Stimulated activated CD8-positive, alpha-beta memory T cell treated with anti-CD3 and anti-CD28 coated beads, Interleukin-15, amount 100 ng/mL, for 4 hours (primary cell): ENCODE data around the gene IDUA.
"Not testable (repeated sequence)": the region's sequence is repeated elsewhere in the genome, so short reads cannot be mapped to it uniquely, and the experiment has no call there.

Experiments
- DNase-seq, 2 donors: peaks; one replicate each; pipeline ENCODE4 v3.0.0-alpha.2; 2020; ENCODE audit warnings: low read depth in 2 of 2

The IDUA gene

DNA sequence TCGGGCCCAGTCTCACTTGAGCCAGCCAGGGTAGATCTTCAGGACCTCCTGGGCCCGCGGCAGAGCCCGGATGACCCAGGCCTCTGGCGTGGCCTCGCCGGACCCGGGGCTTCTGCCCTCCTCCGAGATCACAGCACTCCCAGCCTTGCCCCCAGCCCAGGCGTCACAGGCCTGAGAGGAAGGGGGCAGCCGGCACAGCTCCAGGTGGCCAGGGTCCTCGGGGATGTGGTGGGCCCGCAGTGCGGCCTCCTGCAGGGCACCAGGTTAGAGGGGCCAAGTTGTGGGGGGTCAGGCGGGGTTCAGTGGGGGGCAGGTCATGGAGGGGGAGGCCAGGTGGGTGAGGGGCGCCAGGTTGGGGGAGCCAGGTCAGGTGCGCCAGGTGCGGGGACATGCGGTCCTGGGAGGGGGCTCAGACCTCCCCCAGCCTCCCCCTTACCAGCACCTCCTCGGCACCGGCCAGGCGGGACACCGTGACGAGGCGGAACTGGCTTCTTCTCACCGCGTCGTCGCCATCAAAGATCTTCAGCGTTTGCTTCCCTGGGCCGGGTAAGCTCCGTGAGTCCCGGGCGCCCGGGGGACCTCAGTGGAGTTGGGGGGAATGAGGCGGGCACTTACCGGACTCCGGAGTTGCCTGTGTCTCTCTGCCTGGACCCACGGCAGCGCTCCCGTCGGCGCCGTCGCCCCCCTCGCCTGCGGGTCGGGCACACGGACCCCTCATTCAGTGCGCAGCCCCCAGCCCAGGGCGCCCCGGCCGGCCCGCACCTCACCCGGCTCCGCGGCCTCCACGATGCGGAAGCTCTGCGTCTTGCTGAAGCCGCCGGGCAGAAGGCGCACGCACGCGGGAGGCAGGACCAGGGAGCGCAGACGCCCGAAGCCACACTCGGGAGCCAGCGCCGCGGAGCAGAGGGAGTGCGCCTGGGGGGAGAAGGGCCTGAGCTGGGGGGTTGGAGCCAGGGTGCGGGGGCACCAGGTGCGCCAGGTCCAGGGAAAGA, 19.4 kb upstream of the IDUA start:
- DNase-seq, result no peak

DNA sequence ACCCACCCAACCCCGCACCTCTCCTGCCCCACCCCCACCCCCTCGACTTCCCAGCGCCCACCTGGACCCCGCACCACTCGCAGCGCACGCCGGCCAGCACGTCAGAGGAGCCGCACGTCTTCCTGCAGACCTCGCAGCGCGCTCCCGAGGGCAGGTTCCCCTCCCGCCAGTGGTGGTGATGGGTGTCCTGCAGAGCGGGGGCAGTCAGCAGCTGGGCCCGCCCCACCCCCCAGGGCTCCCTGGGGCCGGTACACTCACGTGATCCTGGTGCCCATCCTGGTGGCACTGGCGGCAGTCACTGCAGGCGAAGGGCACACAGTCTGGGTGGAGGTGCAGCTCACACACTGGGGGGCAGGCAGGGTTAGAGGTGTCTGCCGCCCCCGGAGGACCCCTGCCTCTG, 18.6 kb upstream of the IDUA start:
- DNase-seq, result no peak

GRCh38 chr4:968621-969394, 18.0 kb upstream of the IDUA start:
- DNase-seq, result no peak

- DNase-seq, result peak; percentile 10 to 29
These were observed 16.6 kb upstream of the IDUA start for GRCh38 chr4:970046-970745.

- no peak for DNase-seq
These were observed 15.9 kb upstream of the IDUA start for GRCh38 chr4:970854-971520.

DNA sequence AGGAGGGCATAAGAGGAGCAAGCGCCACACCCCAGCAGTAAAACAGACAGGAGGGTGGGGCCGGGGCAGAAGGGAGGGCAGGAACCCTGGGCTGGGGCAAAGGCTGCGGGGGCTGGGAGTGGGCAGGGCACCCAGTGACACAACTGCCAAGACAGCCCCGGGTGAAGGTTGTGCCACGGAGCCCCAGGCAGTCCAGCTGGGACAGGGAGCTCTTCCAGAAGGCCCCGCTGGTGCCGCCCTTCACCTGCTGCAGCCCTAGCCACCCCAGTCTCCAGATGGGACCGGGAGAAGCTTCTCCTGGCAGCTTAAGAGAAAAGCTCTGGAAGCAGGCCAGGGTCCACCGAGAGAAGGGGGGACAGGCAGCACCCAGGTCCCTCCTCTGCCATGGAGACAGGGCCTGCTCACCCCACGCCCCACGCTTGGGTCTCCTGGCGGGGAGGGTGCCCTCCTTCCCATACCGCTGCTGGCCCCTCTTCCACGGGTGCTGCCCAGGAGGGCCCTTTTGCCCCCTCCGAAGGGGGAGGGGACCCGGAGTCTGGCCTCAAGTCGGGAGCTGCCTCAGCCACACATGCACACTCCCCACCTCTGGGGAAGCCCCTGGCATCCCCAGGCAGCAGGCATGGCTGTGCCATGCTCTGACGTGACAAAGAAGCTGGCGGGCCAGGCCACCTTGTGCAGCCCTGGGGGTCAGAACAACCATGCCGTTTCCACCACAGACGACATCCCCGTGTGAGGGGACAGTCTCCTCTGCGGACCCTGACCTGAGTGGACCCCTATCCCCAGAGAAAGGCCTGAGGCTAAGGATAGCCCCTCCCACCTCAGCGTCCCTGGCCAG, 15.0 kb upstream of the IDUA start:
- no peak for DNase-seq

DNA sequence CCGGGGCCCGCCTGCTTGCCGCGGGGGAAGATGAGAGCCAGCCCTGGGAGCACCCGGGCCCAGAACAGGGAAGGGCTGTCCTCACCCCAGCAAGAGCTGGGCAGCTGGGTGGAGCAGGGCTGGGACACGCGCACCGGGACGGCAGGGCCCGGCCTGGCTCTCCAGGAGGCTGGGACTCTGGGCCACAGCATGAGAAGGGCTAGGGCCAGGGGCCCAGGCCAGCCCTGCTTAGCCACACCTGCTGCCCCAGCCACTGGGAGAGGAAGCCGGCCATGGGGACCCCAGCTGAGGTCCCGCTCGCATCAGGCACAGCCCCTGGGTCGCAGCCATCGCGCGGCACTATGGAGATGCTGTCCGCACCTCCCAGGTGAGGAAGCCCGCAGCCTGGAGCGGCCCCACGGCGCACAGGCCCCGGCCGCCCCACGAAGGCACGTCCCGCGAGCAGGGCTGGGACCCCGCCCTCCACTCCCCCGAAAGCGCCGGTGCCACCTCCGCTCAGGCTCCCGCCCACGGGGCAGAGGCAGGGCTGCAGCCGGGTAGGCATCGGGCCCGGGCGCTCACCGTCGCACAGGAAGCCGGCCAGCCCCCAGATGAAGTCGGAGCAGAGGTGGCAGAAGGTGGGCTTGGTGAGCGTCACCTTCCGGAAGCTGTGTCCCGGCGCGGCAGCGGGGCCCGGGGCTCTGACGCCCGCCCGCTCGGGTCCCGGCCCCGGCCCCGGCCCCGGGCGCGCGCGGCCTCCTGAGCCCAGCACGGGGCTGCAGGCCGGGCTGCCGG, 14.0 kb upstream of the IDUA start:
- peak; percentile 63 to 64 for DNase-seq

DNA sequence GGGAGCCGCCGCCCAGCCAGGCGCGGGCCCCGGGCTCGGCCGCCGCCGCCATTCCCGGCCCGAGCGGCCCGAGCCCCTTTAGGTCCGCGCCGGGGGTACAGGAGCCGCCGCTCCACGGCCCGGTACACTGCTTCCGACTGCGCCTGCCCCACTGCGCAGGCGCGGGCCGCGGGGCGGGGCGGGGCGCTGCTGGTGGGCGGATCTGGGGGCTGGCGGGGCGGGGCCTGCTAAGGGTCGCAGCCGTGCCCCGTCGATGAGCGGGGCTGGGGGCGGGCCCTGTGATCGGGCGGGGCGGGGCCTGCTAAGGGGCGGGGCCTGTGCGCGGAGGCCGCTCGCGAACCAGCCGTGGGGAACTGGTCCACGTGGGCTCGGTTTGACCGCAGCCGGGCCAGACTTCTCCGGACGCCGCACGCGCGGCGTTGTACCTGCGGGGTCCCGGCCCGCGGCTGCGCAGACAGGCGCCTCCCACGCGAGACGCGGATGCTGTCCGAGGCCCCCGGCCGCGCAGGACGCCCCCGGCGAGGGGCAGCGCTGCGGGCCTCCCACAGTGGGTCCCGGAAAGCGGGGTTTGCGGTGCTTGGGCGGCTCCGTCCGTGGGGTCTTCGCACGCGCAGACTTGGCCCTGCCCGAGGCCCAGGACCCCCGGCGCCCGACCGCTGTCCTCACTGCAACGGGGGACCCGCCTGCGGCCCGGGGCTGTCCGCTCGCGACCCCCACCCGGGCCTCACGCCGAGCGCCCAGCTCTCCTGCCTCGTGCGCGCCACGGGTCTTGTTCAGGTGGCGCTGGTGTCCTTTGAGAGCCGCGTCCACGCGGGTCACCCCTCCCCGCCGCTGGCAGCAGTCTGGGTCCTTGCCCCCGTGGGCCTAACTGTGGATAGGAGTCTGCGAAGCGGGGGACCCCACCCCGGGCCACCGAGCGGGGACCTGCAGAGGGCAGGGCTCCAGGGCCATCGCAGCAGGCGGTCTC, 13.1 kb upstream of the IDUA start, which contains the start of gene DGKQ:
DGKQ (minus strand) TSS at position 139 of the 967 bp plus-strand sequence; CDS start at position 52, 87 bp downstream.
- peak; percentile 71 to 88 for DNase-seq

DNA sequence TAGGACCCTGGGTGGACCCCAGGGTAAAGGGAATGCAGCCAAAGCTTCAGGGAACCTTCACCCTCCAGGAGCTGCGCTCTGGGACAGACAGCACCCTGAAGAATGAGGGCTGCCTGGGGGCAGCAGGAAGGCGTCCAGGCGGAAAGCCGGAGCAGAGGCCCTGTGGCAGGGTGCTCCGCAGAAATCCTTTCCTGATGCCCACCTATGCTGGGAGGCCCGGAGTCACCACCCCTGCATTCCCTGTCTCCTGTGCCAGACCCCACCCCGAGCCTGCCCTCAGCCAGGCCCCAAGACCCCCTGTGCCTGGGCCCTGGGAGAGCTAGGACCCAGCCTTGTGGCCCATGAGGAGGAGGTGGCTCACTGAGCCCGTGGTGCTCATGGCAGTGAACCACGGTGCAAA, 12.2 kb upstream of the IDUA start:
- no peak for DNase-seq

GRCh38 chr4:976016-976415, 10.8 kb upstream of the IDUA start:
- not testable (repeated sequence) for DNase-seq

GRCh38 chr4:978957-979701, 7.7 kb upstream of the IDUA start:
- no peak for DNase-seq

DNA sequence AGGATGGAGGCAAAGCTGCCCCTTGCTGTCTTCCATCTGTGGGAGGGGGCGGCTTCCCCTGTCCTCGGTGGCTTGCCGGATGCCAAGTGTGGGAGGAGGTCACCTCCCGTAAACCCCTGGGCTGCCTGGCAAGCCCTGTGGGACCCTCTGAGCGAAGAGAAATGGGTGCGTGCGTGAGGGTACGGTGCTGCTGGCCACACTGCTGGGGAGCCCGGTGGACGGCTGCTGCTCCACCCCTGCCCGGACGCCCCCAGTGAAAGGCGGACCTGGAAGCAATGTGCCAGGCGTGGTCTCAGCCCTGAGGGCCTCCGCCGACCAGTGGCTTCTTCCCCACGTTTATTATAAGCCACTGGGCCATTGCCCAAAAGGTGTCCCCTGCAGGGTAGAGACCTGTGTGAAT, 4.6 kb upstream of the IDUA start:
- no peak for DNase-seq

- no peak for DNase-seq
These were observed 4.0 kb upstream of the IDUA start for GRCh38 chr4:982814-983213.

DNA sequence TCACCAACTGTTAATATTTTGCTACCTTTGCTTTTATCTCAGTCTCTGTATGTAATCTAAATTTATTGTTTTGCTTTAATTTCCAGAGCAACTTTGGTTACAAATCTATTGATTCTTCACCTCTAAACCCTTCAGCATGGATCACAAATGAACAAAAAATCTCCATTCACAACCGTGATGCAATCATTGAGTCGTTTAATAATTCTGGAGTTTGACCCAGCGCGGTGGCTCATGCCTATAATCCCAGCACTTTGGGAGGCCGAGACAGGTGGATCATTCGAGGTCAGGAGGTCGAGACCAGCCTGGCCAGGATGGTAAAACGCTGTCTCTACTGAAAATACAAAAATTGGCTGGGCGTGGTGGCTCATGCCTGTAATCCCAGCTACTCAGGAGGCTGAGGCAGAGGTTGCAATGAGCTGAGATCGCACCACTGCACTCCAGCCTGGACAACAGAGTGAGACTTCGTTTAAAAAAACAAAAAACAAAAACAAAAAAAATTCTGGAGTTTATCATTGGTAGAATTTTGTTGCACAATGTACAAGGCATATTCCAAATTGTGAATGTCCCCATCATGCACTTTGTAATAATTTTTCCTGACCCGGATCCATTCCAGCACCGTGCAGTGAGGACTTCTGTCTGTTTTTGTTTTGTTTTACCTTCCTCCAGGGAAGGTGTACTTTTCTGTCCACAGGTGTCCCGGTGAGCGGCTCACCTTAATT, 2.3 kb upstream of the IDUA start:
- DNase-seq, result no peak

DNA sequence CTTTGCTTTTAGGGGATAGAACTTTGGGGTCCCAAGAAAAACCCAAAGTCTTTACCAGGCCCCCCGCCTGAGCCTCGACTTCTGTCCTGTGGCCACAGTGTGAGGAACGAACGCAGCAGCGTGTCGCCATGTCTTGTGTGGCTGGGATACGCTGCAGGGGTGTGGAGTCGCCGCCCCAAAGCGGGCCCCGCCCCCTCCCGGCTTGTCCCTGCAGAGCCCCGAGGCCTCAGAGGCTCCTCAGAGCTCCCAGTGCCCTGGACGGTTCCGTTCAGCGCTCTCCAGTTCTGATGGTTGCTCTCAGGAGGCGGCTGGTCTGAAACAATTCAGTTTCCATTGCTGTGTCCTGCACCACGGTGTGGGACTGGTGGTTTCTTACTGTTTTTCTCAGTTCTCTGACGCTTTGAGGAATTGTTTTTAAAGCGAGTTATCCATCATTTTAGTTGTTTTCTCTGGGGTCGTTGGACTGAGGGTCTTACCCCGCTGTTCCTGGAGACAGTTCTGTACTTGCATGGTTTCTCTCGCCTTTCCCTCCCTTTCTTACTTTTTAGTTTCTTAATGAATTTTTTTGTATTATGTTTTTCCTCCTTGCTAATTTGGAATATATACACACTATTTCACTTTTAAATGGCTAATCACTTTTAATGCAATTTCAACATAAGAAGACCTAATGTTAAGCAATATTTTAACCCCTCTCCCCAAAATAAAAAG, 1.6 kb upstream of the IDUA start:
- peak; percentile 35 to 41 for DNase-seq

DNA sequence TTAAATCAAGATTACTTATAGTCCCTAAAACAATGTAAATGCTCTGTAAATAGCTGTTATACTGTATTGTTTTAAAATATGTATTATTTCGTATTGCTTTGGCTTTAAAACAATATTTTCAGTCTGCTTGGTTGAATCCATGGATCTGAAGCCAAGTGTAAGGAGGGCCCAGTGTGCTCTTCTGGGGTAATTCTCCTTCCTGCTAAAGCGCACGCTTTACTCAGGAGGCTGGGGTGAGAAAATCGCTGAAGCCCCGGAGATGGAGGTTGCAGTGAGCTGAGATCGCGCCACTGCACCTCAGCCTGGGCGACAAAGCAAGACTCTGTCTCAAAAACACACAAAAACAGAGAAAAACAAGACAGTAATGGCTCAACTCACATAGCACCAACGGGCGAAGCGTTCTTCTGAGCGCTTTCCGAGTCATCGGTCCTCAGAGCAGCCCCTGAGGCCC, 391 bp upstream of the IDUA start:
- no peak for DNase-seq
